ENCODE results near the gene IFNGR1.

DNA sequence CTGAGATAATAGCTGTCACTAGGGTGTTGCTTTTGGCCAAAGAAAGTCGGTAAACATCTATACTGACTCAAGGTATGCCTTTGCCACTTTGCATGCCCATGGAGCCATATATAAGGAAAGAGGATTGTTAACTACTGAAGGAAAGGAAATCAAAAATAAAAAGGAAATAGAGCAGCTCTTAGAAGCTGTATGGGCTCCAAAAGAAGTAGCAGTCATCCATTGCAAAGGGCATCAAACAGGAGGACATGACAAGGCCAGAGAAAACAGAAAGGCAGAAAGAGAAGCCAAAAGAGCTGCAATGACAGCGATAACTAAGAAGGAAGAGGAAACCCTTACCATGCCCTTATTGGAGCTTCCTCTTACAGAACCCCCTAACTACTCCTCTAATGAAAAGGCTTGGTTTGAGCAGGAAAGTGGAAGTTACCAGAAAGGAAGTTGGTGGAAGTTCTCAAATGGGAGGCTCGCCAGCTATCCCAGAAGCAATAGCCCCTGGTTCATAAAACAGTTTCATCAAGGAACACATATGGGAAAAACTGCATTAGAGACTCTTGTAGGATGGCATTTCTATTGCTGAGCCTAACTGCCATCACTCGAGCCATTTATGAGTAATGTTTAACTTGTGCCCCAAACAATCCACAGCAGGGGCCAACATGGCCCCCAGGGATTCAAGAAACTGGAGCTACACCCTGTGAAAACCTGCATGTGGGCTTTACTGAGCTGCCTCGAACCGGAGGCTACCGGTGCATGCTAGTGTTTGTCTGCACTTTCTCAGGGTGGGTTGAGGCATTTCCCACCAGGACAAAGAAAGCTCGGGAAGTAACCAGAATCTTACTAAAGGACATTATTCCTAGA is 52.7 kb downstream of the IFNGR1 start:
- TF ChIP-seq POLR2A (IDR thresholded peaks at IDR 0.05; ENCODE audit: low read length) (no peak), MYC (IDR thresholded peaks at IDR 0.05; ENCODE audit: borderline replicate concordance, low read length) (no peak), JUN (IDR thresholded peaks at IDR 0.05) (no peak), SMC3 (IDR thresholded peaks at IDR 0.05) (no peak), BHLHE40 (IDR thresholded peaks at IDR 0.05; ENCODE audit: low read depth, low read length) (no peak)
- TF ChIP-seq, protein P1, sequence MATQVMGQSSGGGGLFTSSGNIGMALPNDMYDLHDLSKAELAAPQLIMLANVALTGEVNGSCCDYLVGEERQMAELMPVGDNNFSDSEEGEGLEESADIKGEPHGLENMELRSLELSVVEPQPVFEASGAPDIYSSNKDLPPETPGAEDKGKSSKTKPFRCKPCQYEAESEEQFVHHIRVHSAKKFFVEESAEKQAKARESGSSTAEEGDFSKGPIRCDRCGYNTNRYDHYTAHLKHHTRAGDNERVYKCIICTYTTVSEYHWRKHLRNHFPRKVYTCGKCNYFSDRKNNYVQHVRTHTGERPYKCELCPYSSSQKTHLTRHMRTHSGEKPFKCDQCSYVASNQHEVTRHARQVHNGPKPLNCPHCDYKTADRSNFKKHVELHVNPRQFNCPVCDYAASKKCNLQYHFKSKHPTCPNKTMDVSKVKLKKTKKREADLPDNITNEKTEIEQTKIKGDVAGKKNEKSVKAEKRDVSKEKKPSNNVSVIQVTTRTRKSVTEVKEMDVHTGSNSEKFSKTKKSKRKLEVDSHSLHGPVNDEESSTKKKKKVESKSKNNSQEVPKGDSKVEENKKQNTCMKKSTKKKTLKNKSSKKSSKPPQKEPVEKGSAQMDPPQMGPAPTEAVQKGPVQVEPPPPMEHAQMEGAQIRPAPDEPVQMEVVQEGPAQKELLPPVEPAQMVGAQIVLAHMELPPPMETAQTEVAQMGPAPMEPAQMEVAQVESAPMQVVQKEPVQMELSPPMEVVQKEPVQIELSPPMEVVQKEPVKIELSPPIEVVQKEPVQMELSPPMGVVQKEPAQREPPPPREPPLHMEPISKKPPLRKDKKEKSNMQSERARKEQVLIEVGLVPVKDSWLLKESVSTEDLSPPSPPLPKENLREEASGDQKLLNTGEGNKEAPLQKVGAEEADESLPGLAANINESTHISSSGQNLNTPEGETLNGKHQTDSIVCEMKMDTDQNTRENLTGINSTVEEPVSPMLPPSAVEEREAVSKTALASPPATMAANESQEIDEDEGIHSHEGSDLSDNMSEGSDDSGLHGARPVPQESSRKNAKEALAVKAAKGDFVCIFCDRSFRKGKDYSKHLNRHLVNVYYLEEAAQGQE (IDR thresholded peaks at IDR 0.05), result no peak
- TF ChIP-seq, protein P2, sequence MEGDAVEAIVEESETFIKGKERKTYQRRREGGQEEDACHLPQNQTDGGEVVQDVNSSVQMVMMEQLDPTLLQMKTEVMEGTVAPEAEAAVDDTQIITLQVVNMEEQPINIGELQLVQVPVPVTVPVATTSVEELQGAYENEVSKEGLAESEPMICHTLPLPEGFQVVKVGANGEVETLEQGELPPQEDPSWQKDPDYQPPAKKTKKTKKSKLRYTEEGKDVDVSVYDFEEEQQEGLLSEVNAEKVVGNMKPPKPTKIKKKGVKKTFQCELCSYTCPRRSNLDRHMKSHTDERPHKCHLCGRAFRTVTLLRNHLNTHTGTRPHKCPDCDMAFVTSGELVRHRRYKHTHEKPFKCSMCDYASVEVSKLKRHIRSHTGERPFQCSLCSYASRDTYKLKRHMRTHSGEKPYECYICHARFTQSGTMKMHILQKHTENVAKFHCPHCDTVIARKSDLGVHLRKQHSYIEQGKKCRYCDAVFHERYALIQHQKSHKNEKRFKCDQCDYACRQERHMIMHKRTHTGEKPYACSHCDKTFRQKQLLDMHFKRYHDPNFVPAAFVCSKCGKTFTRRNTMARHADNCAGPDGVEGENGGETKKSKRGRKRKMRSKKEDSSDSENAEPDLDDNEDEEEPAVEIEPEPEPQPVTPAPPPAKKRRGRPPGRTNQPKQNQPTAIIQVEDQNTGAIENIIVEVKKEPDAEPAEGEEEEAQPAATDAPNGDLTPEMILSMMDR (IDR thresholded peaks at IDR 0.05), result no peak
